SK-N-SH (cell line): ENCODE measurements around the gene F11R. TPM values are rescaled to one million over a fixed set of nuclear protein-coding genes. Genes with fewer than 3 reads are reported as not detected.

ENCODE experiments used
- CTCF ChIA-PET: fragments of 300-600, 350-600 bp; formaldehyde crosslinking; extraction: SDS; loops from one replicate; lab custom pipeline; 2021; lab: Yijun Ruan, JAX
- POLR2A ChIA-PET: fragments of 350-600 bp; sonication (Branson Sonifier 250); formaldehyde crosslinking; extraction: SDS; loops from one replicate; lab custom pipeline; 2020; ENCODE audit warnings: antibody characterized with exemption, inconsistent platforms; lab: Yijun Ruan, JAX
- DNase-seq: peaks from one replicate; pipeline ENCODE4 v3.0.0; 2012
- H2AFZ ChIP-seq: fragments of 200-600 bp; sonication (generic); 2 replicates; pipeline ENCODE4 v1.8.1; 2016; ENCODE audit warnings: antibody characterized with exemption, mild to moderate bottlenecking, low read depth
- H3F3A ChIP-seq: fragments of 200-600 bp; sonication (generic); replicated peaks from 2 replicates; pipeline ENCODE3; 2016; ENCODE audit warnings: antibody characterized with exemption, mild to moderate bottlenecking; ENCODE audit not compliant: insufficient read depth
- H3K27ac ChIP-seq, 2 experiments: fragments of 200-500 bp in 1 of 2; fragments of 200-600 bp in 1 of 2; sonication (Bioruptor generic) in 1 of 2; sonication (generic), shearing (Covaris generic) in 1 of 2; 2 replicates each; pipeline versions ENCODE4 v1.5.1 to v1.6.1; 2014 to 2016; ENCODE audit warnings: low read depth in 2 of 2, inconsistent platforms in 1 of 2, low read length in 1 of 2, mild to moderate bottlenecking in 1 of 2, mixed read lengths in 1 of 2
- H3K27me3 ChIP-seq: fragments of 200-600 bp; sonication (generic), shearing (Covaris generic); 2 replicates; pipeline ENCODE4 v1.6.1; 2016; ENCODE audit warnings: mixed run types; ENCODE audit not compliant: insufficient read depth
- H3K36me3 ChIP-seq, 2 experiments: fragments of 200-500 bp in 1 of 2; fragments of 200-600 bp in 1 of 2; sonication (Bioruptor generic) in 1 of 2; sonication (generic) in 1 of 2; replicated peaks in 1 of 2; 2 replicates each; pipeline versions ENCODE3 to v1.5.1; 2014 to 2016; ENCODE audit warnings: low read length in 1 of 2, mild to moderate bottlenecking in 1 of 2; ENCODE audit not compliant: insufficient read depth in 2 of 2, control insufficient read depth in 1 of 2
- H3K4me1 ChIP-seq, 2 experiments: fragments of 200-500 bp in 1 of 2; fragments of 200-600 bp in 1 of 2; sonication (Bioruptor generic) in 1 of 2; sonication (generic), shearing (Covaris generic) in 1 of 2; 2 replicates each; pipeline versions ENCODE4 v1.5.1 to v1.6.1; 2014 to 2016; ENCODE audit warnings: low read depth in 1 of 2, low read length in 1 of 2, mixed run types in 1 of 2; ENCODE audit not compliant: insufficient read depth in 2 of 2, control insufficient read depth in 1 of 2
- H3K4me2 ChIP-seq: fragments of 200-600 bp; sonication (generic), shearing (Covaris generic); 2 replicates; pipeline ENCODE4 v1.6.1; 2017; ENCODE audit warnings: mixed run types
- H3K4me3 ChIP-seq, 2 experiments: fragments of 200-500 bp in 1 of 2; fragments of 200-600 bp in 1 of 2; sonication (Bioruptor generic) in 1 of 2; sonication (generic), shearing (Covaris generic) in 1 of 2; 2 replicates each; pipeline versions ENCODE4 v1.5.1 to v1.8.1; 2014 to 2016; ENCODE audit warnings: low read depth in 2 of 2, inconsistent platforms in 1 of 2, low read length in 1 of 2, mild to moderate bottlenecking in 1 of 2, mixed read lengths in 1 of 2, moderate library complexity in 1 of 2
- H3K79me2 ChIP-seq: fragments of 200-600 bp; sonication (generic); 2 replicates; pipeline ENCODE4 v1.8.1; 2017; ENCODE audit warnings: mild to moderate bottlenecking; ENCODE audit not compliant: insufficient read depth
- H3K9ac ChIP-seq: fragments of 200-600 bp; sonication (generic); 2 replicates; pipeline ENCODE4 v1.6.1; 2017; ENCODE audit warnings: mixed run types
- H3K9me2 ChIP-seq: fragments of 200-600 bp; sonication (generic); 2 replicates; pipeline ENCODE4 v1.6.1; 2017; ENCODE audit warnings: mixed run types
- H3K9me3 ChIP-seq: fragments of 200-600 bp; sonication (generic); 2 replicates; pipeline ENCODE4 v1.6.1; 2017; ENCODE audit warnings: mixed run types, mild to moderate bottlenecking, moderate library complexity
- H4K20me1 ChIP-seq: fragments of 200-600 bp; sonication (generic); 2 replicates; pipeline ENCODE4 v1.6.1; 2017; ENCODE audit warnings: mild to moderate bottlenecking, mixed run types; ENCODE audit not compliant: insufficient read depth
- CTCF ChIP-seq: fragments of 200-600 bp; sonication (generic); IDR thresholded peaks from 2 replicates; pipeline ENCODE4 v1.6.1; 2017; ENCODE audit warnings: antibody characterized with exemption, mild to moderate bottlenecking, moderate library complexity
- EP300 ChIP-seq, 2 experiments: IDR thresholded peaks; 2 replicates each; pipeline versions ENCODE4 v1.4.0 to v1.6.1; 2012; ENCODE audit warnings: borderline replicate concordance in 1 of 2, low read depth in 1 of 2, low read length in 1 of 2
- EZH2phosphoT487 ChIP-seq: fragments of 200-600 bp; sonication (generic); IDR thresholded peaks from 2 replicates; pipeline ENCODE4 v1.6.1; 2017; ENCODE audit warnings: low read depth, mixed run types, mild to moderate bottlenecking, antibody characterized with exemption, moderate library complexity, borderline replicate concordance
- FOXM1 ChIP-seq: IDR thresholded peaks from 2 replicates; pipeline ENCODE4 v1.4.0; 2012; ENCODE audit warnings: low read depth, mild to moderate bottlenecking
- GABPA ChIP-seq: IDR thresholded peaks from 2 replicates; pipeline ENCODE4 v1.4.0; 2012; ENCODE audit warnings: low read depth, mild to moderate bottlenecking
- JUND ChIP-seq: IDR thresholded peaks from 2 replicates; pipeline ENCODE4 v1.4.0; 2012
- MEF2A ChIP-seq: IDR thresholded peaks from 2 replicates; pipeline ENCODE4 v1.4.0; 2012; ENCODE audit warnings: low read depth, borderline replicate concordance
- NFIC ChIP-seq: IDR thresholded peaks from 2 replicates; pipeline ENCODE4 v1.4.0; 2012; ENCODE audit warnings: borderline replicate concordance
- NRF1 ChIP-seq: IDR thresholded peaks from 2 replicates; pipeline ENCODE4 v1.6.1; 2012; ENCODE audit warnings: low read depth, mild to moderate bottlenecking, low read length
- PBX3 ChIP-seq: IDR thresholded peaks from 2 replicates; pipeline ENCODE4; 2012
- POLR2AphosphoS5 ChIP-seq: IDR thresholded peaks from 2 replicates; pipeline ENCODE4 v1.6.1; 2012; ENCODE audit warnings: low read depth, low read length
- RCOR1 ChIP-seq: fragments of 150-350 bp; IDR thresholded peaks from 2 replicates; pipeline ENCODE4 v1.6.1; 2017; ENCODE audit warnings: antibody characterized with exemption, low read length
- SMC3 ChIP-seq: IDR thresholded peaks from 2 replicates; pipeline ENCODE4 v1.6.1; 2012; ENCODE audit warnings: low read depth, low read length, improper control_type of control experiment
- TAF1 ChIP-seq: IDR thresholded peaks from 2 replicates; pipeline ENCODE4 v1.6.1; 2012; ENCODE audit warnings: low read depth, mild to moderate bottlenecking, low read length, moderate library complexity, borderline replicate concordance
- TEAD4 ChIP-seq: IDR thresholded peaks from 2 replicates; pipeline ENCODE4 v1.4.0; 2012; ENCODE audit warnings: mild to moderate bottlenecking, borderline replicate concordance; ENCODE audit not compliant: insufficient read depth
- USF1 ChIP-seq: IDR thresholded peaks from 2 replicates; pipeline ENCODE4 v1.4.0; 2012; ENCODE audit warnings: low read depth, borderline replicate concordance
- YY1 ChIP-seq: IDR thresholded peaks from 2 replicates; pipeline ENCODE4 v1.4.0; 2012; ENCODE audit warnings: low read depth, mild to moderate bottlenecking
- ZBTB33 ChIP-seq: IDR thresholded peaks from 2 replicates; pipeline ENCODE4 v1.4.0; 2012; ENCODE audit warnings: low read depth, borderline replicate concordance
- WGBS: methylation state at CpG from one replicate; pipeline ENCODE4 v1.1.6; 2017; ENCODE audit warnings: low lambda C conversion rate; 5-methylcytosine and 5-hydroxymethylcytosine counted together
- polyA plus RNA-seq, 3 experiments: library from polyadenylated mRNA; depleted of rRNA; stranded (reverse); fragments of >200 nt; gene quantifications; 2 replicates each; pipeline ENCODE4 v1.2.3, GENCODE V29; 2012

The F11R gene
- polyA plus RNA-seq, 1 of the 3 experiments (the other 2 are of a cell fraction), result 9.0 TPM

GRCh38 chr1:161021165-161021969, 415 bp upstream of the F11R start:
- H3K79me2 ChIP-seq, result no peaks in the 10 kb centered on the region
- H3K9me3 ChIP-seq, result no peaks in the 10 kb centered on the region
- no peaks in the 10 kb centered on the region for H3K9me2 ChIP-seq
- H3K4me1 ChIP-seq, result peaks cover 0 to 2% of the 10 kb centered on the region in 2 experiments; a peak in 1 of 4 replicates
- peaks cover 5% of the 10 kb centered on the region for H3F3A ChIP-seq
- no peak for TF ChIP-seq TEAD4
- TF ChIP-seq MEF2A, result no peak
- TF ChIP-seq PBX3, result peak; percentile 37; the same call in 1 of the 2 replicates
- ChIA-PET CTCF (no interaction called here), POLR2A (no interaction called here)
- peak overlapping the region; percentile 76 for H3K4me2 ChIP-seq
- no peaks in the 10 kb centered on the region for H3K36me3 ChIP-seq
- no peak overlapping the region for H3K27ac ChIP-seq
- peak overlapping the region; percentile 74 for H2AFZ ChIP-seq
- H4K20me1 ChIP-seq, result no peaks in the 10 kb centered on the region
- 68% methylated on average over 23 of the region's 34 CpGs for WGBS
- peak overlapping the region; percentile 44 to 61 for H3K4me3 ChIP-seq
- DNase-seq, result peak; percentile 59
- H3K27me3 ChIP-seq, result no peaks in the 10 kb centered on the region
- no peak overlapping the region for H3K9ac ChIP-seq

- Histone ChIP-seq H4K20me1 (no peaks in the 10 kb centered on the region), H3K36me3 (no peaks in the 10 kb centered on the region), H3K27me3 (no peaks in the 10 kb centered on the region), H3F3A (peaks cover 5% of the 10 kb centered on the region), H3K4me2 (peak overlapping the region; percentile 76), H3K9ac (no peak overlapping the region), H3K9me3 (no peaks in the 10 kb centered on the region), H3K27ac (no peak overlapping the region), H3K79me2 (no peaks in the 10 kb centered on the region), H2AFZ (peak overlapping the region; percentile 24; the same call in 1 of the 2 replicates), H3K9me2 (no peaks in the 10 kb centered on the region), H3K4me1 (peaks cover 0 to 2% of the 10 kb centered on the region in 2 experiments; a peak in 1 of 4 replicates), H3K4me3 (peak overlapping the region in 1 of 2 experiments; percentile 61; a peak in 2 of 4 replicates)
- ChIA-PET CTCF (no interaction called here), POLR2A (no interaction called here)
- no peak for TF ChIP-seq CTCF
- TF ChIP-seq NFIC, result no peak
- no peak for TF ChIP-seq ZBTB33
- no peak for TF ChIP-seq TEAD4
- TF ChIP-seq SMC3, result no peak
- no peak for TF ChIP-seq JUND
- TF ChIP-seq GABPA, result no peak
- TF ChIP-seq PBX3, result no peak
- TF ChIP-seq RCOR1, result no peak
- no peak for TF ChIP-seq USF1
- TF ChIP-seq FOXM1, result no peak
- TF ChIP-seq MEF2A, result no peak
- TF ChIP-seq EZH2phosphoT487, result no peak
- TF ChIP-seq YY1, result no peak
- no peak for TF ChIP-seq EP300 (IDR thresholded peaks at IDR 0.05; ENCODE audit: borderline replicate concordance in 1 of 2, low read depth in 1 of 2, low read length in 1 of 2)
- TF ChIP-seq POLR2AphosphoS5, result no peak
- TF ChIP-seq NRF1, result no peak
- no peak for TF ChIP-seq TAF1
- no peak for DNase-seq
- 70% methylated on average over 10 of the region's 10 CpGs for WGBS
Measured at GRCh38 chr1:161019751-161020495, 1.0 kb downstream of the F11R start.
